HEK293 (cell line): ENCODE measurements around the gene GNPTAB.

Experiments used
- CTCF ChIA-PET: fragments of 350-600 bp; formaldehyde crosslinking; extraction: SDS; loops from one replicate; lab custom pipeline; 2021; ENCODE audit warnings: antibody characterized with exemption; lab: Yijun Ruan, JAX
- POLR2A ChIA-PET: fragments of 300-600 bp; formaldehyde crosslinking; extraction: SDS; loops from one replicate; lab custom pipeline; 2020; ENCODE audit warnings: antibody characterized with exemption, inconsistent platforms; lab: Yijun Ruan, JAX
- H3K27ac ChIP-seq: fragments of 200-500 bp; sonication (Bioruptor generic); 2 replicates; pipeline ENCODE4 v1.5.1; 2014; ENCODE audit warnings: low read depth, low read length, control low read depth, inconsistent platforms; ENCODE audit errors: extremely low read depth
- H3K36me3 ChIP-seq, 2 experiments: fragments of 200-500 bp in 1 of 2; sonication (Bioruptor generic) in 1 of 2; 1 replicate in 1 of 2; 2 replicates in 1 of 2; pipeline ENCODE4 v1.5.1; 2014 to 2017; ENCODE audit warnings: inconsistent platforms in 2 of 2, low read length in 2 of 2; ENCODE audit not compliant: control insufficient read depth in 2 of 2, insufficient read depth in 1 of 2
- H3K4me1 ChIP-seq: fragments of 200-500 bp; sonication (Bioruptor generic); 2 replicates; pipeline ENCODE4 v1.5.1; 2014; ENCODE audit warnings: mild to moderate bottlenecking, low read length, inconsistent platforms; ENCODE audit not compliant: control insufficient read depth, insufficient read depth
- H3K4me3 ChIP-seq: 2 replicates; pipeline ENCODE4 v1.5.1; 2011; ENCODE audit warnings: low read depth, mild to moderate bottlenecking, control low read depth, low read length, moderate library complexity
- H3K9me3 ChIP-seq: fragments of 200-500 bp; sonication (Bioruptor generic); 2 replicates; pipeline ENCODE4 v1.5.1; 2014; ENCODE audit warnings: low read depth, low read length, inconsistent platforms; ENCODE audit not compliant: control insufficient read depth, insufficient read depth
- IKZF3 ChIP-seq: fragments of 450-650 bp; IDR thresholded peaks from 2 replicates; pipeline ENCODE4 v1.5.0; 2018; ENCODE audit warnings: missing biosample characterization, mild to moderate bottlenecking, missing genetic modification characterization, moderate library complexity
- KLF8 ChIP-seq: fragments of 450-650 bp; formaldehyde crosslinking; IDR thresholded peaks from 2 replicates; pipeline ENCODE4 v1.5.1; 2016; ENCODE audit warnings: missing biosample characterization, missing genetic modification characterization
- OVOL3 ChIP-seq: fragments of 450-650 bp; formaldehyde crosslinking; IDR thresholded peaks from 2 replicates; pipeline ENCODE4 v1.5.1; 2016; ENCODE audit warnings: missing biosample characterization, missing genetic modification characterization
- PRDM1 ChIP-seq: fragments of 450-650 bp; formaldehyde crosslinking; IDR thresholded peaks from 2 replicates; pipeline ENCODE4; 2016; ENCODE audit warnings: missing biosample characterization, missing genetic modification characterization
- SALL2 ChIP-seq: fragments of 450-650 bp; formaldehyde crosslinking; IDR thresholded peaks from 2 replicates; pipeline ENCODE4 v1.5.0; 2017; ENCODE audit warnings: missing biosample characterization, mild to moderate bottlenecking, missing genetic modification characterization, borderline replicate concordance
- WT1 ChIP-seq: fragments of 450-650 bp; formaldehyde crosslinking; IDR thresholded peaks from 2 replicates; pipeline ENCODE4 v1.5.1; 2016; ENCODE audit warnings: missing biosample characterization, missing genetic modification characterization
- YY1 ChIP-seq: fragments of 450-650 bp; formaldehyde crosslinking; IDR thresholded peaks from 2 replicates; pipeline ENCODE4 v1.5.1; 2018; ENCODE audit warnings: missing biosample characterization, missing genetic modification characterization
- ZBTB11 ChIP-seq: fragments of 450-650 bp; formaldehyde crosslinking; conservative IDR thresholded peaks from 2 replicates; pipeline ENCODE4 v1.5.1; 2016; ENCODE audit warnings: low read depth, missing biosample characterization, missing genetic modification characterization
- ZBTB17 ChIP-seq: fragments of 450-650 bp; formaldehyde crosslinking; IDR thresholded peaks from 2 replicates; pipeline ENCODE4 v1.5.1; 2016; ENCODE audit warnings: missing biosample characterization, missing genetic modification characterization
- ZBTB48 ChIP-seq: fragments of 450-650 bp; formaldehyde crosslinking; IDR thresholded peaks from 2 replicates; pipeline ENCODE4 v1.5.1; 2016; ENCODE audit warnings: missing biosample characterization, missing genetic modification characterization
- ZBTB6 ChIP-seq: fragments of 450-650 bp; formaldehyde crosslinking; IDR thresholded peaks from 2 replicates; pipeline ENCODE4 v1.5.1; 2017; ENCODE audit warnings: missing biosample characterization, missing genetic modification characterization
- ZNF114 ChIP-seq: fragments of 450-650 bp; formaldehyde crosslinking; IDR thresholded peaks from 2 replicates; pipeline ENCODE4 v1.5.0; 2017; ENCODE audit warnings: missing biosample characterization, missing genetic modification characterization
- ZNF175 ChIP-seq: fragments of 450-650 bp; formaldehyde crosslinking; IDR thresholded peaks from 2 replicates; pipeline ENCODE4 v1.5.1; 2016; ENCODE audit warnings: missing biosample characterization, missing genetic modification characterization
- ZNF18 ChIP-seq: fragments of 450-650 bp; formaldehyde crosslinking; IDR thresholded peaks from 2 replicates; pipeline ENCODE4 v1.5.1; 2016; ENCODE audit warnings: missing biosample characterization, missing genetic modification characterization
- ZNF266 ChIP-seq: fragments of 450-650 bp; formaldehyde crosslinking; IDR thresholded peaks from 2 replicates; pipeline ENCODE4 v1.5.1; 2016; ENCODE audit warnings: missing biosample characterization, missing genetic modification characterization, low read depth
- ZNF324 ChIP-seq: fragments of 450-650 bp; formaldehyde crosslinking; IDR thresholded peaks from 2 replicates; pipeline ENCODE4 v1.5.1; 2016; ENCODE audit warnings: missing biosample characterization, missing genetic modification characterization
- ZNF354C ChIP-seq: fragments of 450-650 bp; formaldehyde crosslinking; IDR thresholded peaks from 2 replicates; pipeline ENCODE4 v1.5.1; 2016; ENCODE audit warnings: missing biosample characterization, missing genetic modification characterization, low read depth, borderline replicate concordance
- ZNF404 ChIP-seq: fragments of 450-650 bp; formaldehyde crosslinking; IDR thresholded peaks from 2 replicates; pipeline ENCODE4 v1.5.1; 2017; ENCODE audit warnings: missing biosample characterization, missing genetic modification characterization
- ZNF48 ChIP-seq: fragments of 450-650 bp; formaldehyde crosslinking; IDR thresholded peaks from 2 replicates; pipeline ENCODE4 v1.5.1; 2016; ENCODE audit warnings: missing biosample characterization, missing genetic modification characterization
- ZNF514 ChIP-seq: fragments of 450-650 bp; formaldehyde crosslinking; IDR thresholded peaks from 2 replicates; pipeline ENCODE4 v1.5.1; 2016; ENCODE audit warnings: missing biosample characterization, missing genetic modification characterization
- ZNF521 ChIP-seq: fragments of 450-650 bp; formaldehyde crosslinking; IDR thresholded peaks from 2 replicates; pipeline ENCODE4 v1.5.1; 2017; ENCODE audit warnings: missing biosample characterization, mild to moderate bottlenecking, missing genetic modification characterization
- ZNF561 ChIP-seq: fragments of 450-650 bp; IDR thresholded peaks from 2 replicates; pipeline ENCODE4 v1.5.1; 2018; ENCODE audit warnings: missing biosample characterization, missing genetic modification characterization, borderline replicate concordance
- ZNF623 ChIP-seq: fragments of 450-650 bp; formaldehyde crosslinking; IDR thresholded peaks from 2 replicates; pipeline ENCODE4 v1.5.1; 2016; ENCODE audit warnings: missing biosample characterization, missing genetic modification characterization
- ZNF747 ChIP-seq: fragments of 450-650 bp; formaldehyde crosslinking; IDR thresholded peaks from 2 replicates; pipeline ENCODE4 v1.5.1; 2016; ENCODE audit warnings: missing biosample characterization, missing genetic modification characterization
- ZNF837 ChIP-seq: fragments of 450-650 bp; formaldehyde crosslinking; IDR thresholded peaks from 2 replicates; pipeline ENCODE4 v1.5.1; 2016; ENCODE audit warnings: missing biosample characterization, missing genetic modification characterization
- ZNF843 ChIP-seq: fragments of 450-650 bp; formaldehyde crosslinking; IDR thresholded peaks from 2 replicates; pipeline ENCODE4 v1.5.1; 2016; ENCODE audit warnings: missing biosample characterization, missing genetic modification characterization
- ZXDB ChIP-seq: fragments of 450-650 bp; formaldehyde crosslinking; IDR thresholded peaks from 2 replicates; pipeline ENCODE4 v1.5.1; 2016; ENCODE audit warnings: missing biosample characterization, missing genetic modification characterization

Gene GNPTAB

GRCh38 chr12:101779626-101780025, 51.1 kb downstream of the GNPTAB start:
- no peak overlapping the region for H3K4me3 ChIP-seq
- CTCF ChIA-PET: interaction anchor here (0.6 to 2.5 kb wide), 7 partner anchors 13 to 61 kb away, joined by 3 to 8 read pairs (median 5); partner anchors contain the start of gene GNPTAB
- POLR2A ChIA-PET: no interaction called here

GRCh38 chr12:101779200-101779599, 51.6 kb downstream of the GNPTAB start:
- H3K27ac ChIP-seq: no peak overlapping the region
- POLR2A ChIA-PET: no interaction called here
- H3K36me3 ChIP-seq: peaks cover 0 to 11% of the 10 kb centered on the region in 2 experiments; a peak in 1 of 3 replicates
- TF ChIP-seq ZNF48 (no peak), ZNF354C (tag by site-specific recombination) (no peak), ZBTB17 (tag by site-specific recombination) (no peak), KLF8 (tag by site-specific recombination) (no peak)
- CTCF ChIA-PET: interaction anchor here (0.6 to 2.5 kb wide), 6 partner anchors 23 to 61 kb away, joined by 3 to 8 read pairs (median 4); partner anchors contain the start of gene GNPTAB
- H3K4me1 ChIP-seq: peaks cover 12% of the 10 kb centered on the region
- no peak overlapping the region for H3K4me3 ChIP-seq
- H3K9me3 ChIP-seq: no peaks in the 10 kb centered on the region

More at GRCh38 chr12:101779626-101780025, 51.1 kb downstream of the GNPTAB start:
- peaks cover 12% of the 10 kb centered on the region for H3K4me1 ChIP-seq
- no peak overlapping the region for H3K27ac ChIP-seq
- no peaks in the 10 kb centered on the region for H3K9me3 ChIP-seq
- peaks cover 0 to 11% of the 10 kb centered on the region in 2 experiments; a peak in 1 of 3 replicates for H3K36me3 ChIP-seq
- TF ChIP-seq ZBTB11 (no peak), ZNF114 (tag by site-specific recombination) (no peak), ZNF521 (tag by site-specific recombination) (no peak), ZNF18 (no peak), ZNF404 (tag by site-specific recombination) (no peak), ZNF837 (tag by site-specific recombination) (no peak), YY1 (no peak), ZXDB (tag by site-specific recombination) (no peak), PRDM1 (tag by site-specific recombination) (no peak), SALL2 (tag by site-specific recombination) (no peak), ZBTB48 (tag by site-specific recombination) (no peak), ZNF623 (no peak), ZNF324 (tag by site-specific recombination) (no peak), ZNF514 (tag by site-specific recombination) (no peak), ZNF175 (tag by site-specific recombination) (no peak)

GRCh38 chr12:101777978-101778377, 52.8 kb downstream of the GNPTAB start:
- ChIA-PET CTCF (interaction anchor here (0.6 to 1.9 kb wide), 5 partner anchors 46 to 290 kb away, joined by 3 to 8 read pairs (median 3); no protein-coding TSS in a partner anchor), POLR2A (no interaction called here)
- Histone ChIP-seq H3K27ac (no peak overlapping the region), H3K9me3 (no peaks in the 10 kb centered on the region), H3K4me1 (peaks cover 5% of the 10 kb centered on the region), H3K36me3 (peaks cover 0 to 11% of the 10 kb centered on the region in 2 experiments; a peak in 1 of 3 replicates), H3K4me3 (no peak overlapping the region)
- TF ChIP-seq ZNF747 (tag by site-specific recombination) (no peak), WT1 (tag by site-specific recombination) (no peak), ZNF843 (tag by site-specific recombination) (no peak), OVOL3 (tag by site-specific recombination) (no peak), ZBTB6 (tag by site-specific recombination) (no peak), ZNF266 (tag by site-specific recombination) (no peak), ZNF561 (no peak), ZNF18 (no peak), IKZF3 (tag by site-specific recombination) (no peak)
